Natural killer cell treated with Interleukin-12 subunit alpha and Interleukin-12 subunit beta and Interleukin-15 and Interleukin-18, amount 100 ng/mL, for 72 hours (primary cell): ENCODE measurements around the gene CCDC159. TPM values are rescaled to one million over a fixed set of nuclear protein-coding genes. Genes with fewer than 3 reads are reported as not detected.

Experiments used
- ATAC-seq, 2 donors: fragments of 150-1000 bp; cut with Tn5 transposase in 1 of 2; sonication (Bioruptor Pico), chemical (Tn5 transposase) in 1 of 2; 2 replicates each; pipeline ENCODE4 v1.10.0; 2021
- DNase-seq: peaks from one replicate; pipeline ENCODE4 v3.0.0; 2022; ENCODE audit warnings: low spot score
- H3K27ac Mint-ChIP-seq, 2 donors: 1 replicate in 1 of 2; 2 replicates in 1 of 2; pipeline ENCODE4 v1.8.0; 2022; ENCODE audit warnings: mixed read lengths in 2 of 2, mild to moderate bottlenecking in 1 of 2, moderate library complexity in 1 of 2
- H3K27me3 Mint-ChIP-seq, 2 donors: 1 replicate in 1 of 2; 2 replicates in 1 of 2; pipeline ENCODE4 v1.8.0; 2022; ENCODE audit warnings: mixed read lengths in 2 of 2
- H3K36me3 Mint-ChIP-seq: one replicate; pipeline ENCODE4 v1.8.0; 2022; ENCODE audit warnings: mixed read lengths
- H3K4me1 Mint-ChIP-seq, 2 donors: 1 replicate in 1 of 2; 2 replicates in 1 of 2; pipeline ENCODE4 v1.8.0; 2022; ENCODE audit warnings: low read depth in 2 of 2, mixed read lengths in 2 of 2, mild to moderate bottlenecking in 1 of 2
- H3K4me3 Mint-ChIP-seq: one replicate; pipeline ENCODE4 v1.8.0; 2022; ENCODE audit warnings: mixed read lengths
- H3K9me3 Mint-ChIP-seq: 2 replicates; pipeline ENCODE4 v1.8.0; 2022; ENCODE audit warnings: mixed read lengths
- total RNA-seq, 2 donors: library from RNA; stranded (reverse); gene quantifications; one replicate each; pipeline ENCODE4 v1.2.3, GENCODE V29; 2022

The CCDC159 gene
- total RNA-seq, 2 donors from 2014 or later: 26.5 to 37.8 TPM

DNA sequence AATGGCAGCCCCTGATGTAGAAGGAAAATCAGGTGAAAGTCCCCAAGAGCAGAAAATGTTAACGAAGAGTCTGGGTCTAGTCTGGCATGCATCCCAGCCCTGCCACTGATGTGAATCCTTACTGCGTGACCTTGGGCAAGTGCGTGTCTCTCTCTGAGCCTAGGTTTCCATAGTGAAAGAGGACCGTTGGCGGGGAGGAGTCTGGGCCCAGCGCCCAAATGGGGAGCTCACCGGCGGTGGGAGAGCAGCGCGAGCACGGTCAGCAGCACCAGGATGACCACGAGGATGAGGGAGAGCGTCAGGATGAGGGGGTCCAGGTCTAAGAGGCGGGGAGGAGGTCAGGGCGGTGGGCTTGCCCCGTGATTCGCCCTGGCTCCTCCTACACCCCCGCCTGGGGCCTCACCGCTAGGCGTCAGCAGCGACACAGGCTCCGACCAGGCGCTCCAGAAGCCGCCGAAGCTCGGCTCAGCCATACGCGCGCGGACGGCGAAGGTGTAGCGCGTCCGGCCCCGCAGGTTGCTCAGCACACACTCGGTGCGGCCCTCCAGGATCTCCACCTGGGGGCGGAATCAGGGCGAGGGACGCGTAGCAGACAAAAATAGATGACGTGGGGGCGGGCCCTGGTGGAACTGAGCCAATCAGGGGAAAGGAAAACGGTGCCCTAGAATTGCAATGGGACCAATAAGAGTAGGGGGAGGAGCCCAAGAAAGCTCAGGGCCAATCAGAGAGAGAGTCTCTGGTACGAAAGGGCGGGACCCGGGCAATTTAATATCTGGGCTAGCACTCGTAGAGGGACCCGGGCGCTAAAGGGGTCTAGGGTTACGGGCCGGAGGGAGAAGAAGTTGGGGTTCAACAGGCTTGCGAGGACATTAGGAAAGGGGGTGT is 34.6 kb downstream of the CCDC159 start:
- DNase-seq (peak; percentile 96), ATAC-seq (peak; percentile 91 to 93)
- Mint-ChIP-seq H3K27ac (peak overlapping the region; percentile 89 to 90), H3K4me3 (peak overlapping the region; percentile 92), H3K9me3 (no peaks in the 10 kb centered on the region), H3K36me3 (peaks cover 5% of the 10 kb centered on the region), H3K27me3 (no peaks in the 10 kb centered on the region), H3K4me1 (peaks cover 28 to 33% of the 10 kb centered on the region in 2 donors)

GRCh38 chr19:11382898-11383705 is 36.8 kb downstream of the CCDC159 start:
- H3K27me3 Mint-ChIP-seq: no peaks in the 10 kb centered on the region
- peak overlapping the region; percentile 69 for H3K4me3 Mint-ChIP-seq
- H3K4me1 Mint-ChIP-seq: peaks cover 23 to 24% of the 10 kb centered on the region in 2 donors
- no peaks in the 10 kb centered on the region for H3K36me3 Mint-ChIP-seq
- ATAC-seq (no peak), DNase-seq (no peak)
- no peaks in the 10 kb centered on the region for H3K9me3 Mint-ChIP-seq
- peak overlapping the region in 1 of 2 donors; percentile 43 for H3K27ac Mint-ChIP-seq

DNA sequence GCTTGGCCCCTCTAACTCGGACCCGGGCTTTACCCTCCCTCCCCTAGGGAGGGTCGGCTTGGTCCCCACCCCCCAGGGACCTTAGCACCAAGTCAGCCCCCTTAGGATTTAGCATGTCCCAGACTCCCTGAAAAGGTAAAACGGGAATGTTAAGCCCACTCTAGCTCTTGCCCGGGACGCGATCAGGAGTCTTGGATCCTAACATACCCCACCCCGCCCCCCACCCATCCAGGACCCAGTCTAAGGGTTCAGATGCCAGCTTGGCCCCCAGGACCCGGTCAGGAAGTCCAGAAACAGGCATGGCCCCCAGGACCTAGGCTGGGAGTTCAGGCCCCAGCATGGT is 37.4 kb downstream of the CCDC159 start:
- Mint-ChIP-seq H3K4me3 (no peak overlapping the region), H3K4me1 (peaks cover 23 to 24% of the 10 kb centered on the region in 2 donors), H3K27ac (no peak overlapping the region), H3K9me3 (no peaks in the 10 kb centered on the region), H3K27me3 (no peaks in the 10 kb centered on the region), H3K36me3 (no peaks in the 10 kb centered on the region)
- DNase-seq: no peak
- ATAC-seq: no peak

DNA sequence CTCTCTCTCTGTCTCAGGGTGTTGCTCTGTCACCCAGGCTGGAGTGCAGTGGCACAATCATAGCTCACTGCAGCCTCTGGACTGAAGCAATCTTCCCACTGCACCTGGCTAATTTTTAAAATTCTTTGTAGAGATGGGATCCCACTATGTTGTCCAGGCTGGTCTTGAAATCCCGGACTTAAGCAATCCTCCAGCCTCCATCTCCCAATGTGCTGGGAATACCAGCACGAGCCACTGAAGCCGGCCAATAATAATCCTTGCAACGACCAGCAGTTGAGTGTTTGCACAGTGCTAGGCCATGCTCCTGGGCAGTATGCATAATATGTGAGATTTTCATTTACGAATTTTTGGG is 38.4 kb downstream of the CCDC159 start:
- peaks cover 23% of the 10 kb centered on the region in 2 donors for H3K4me1 Mint-ChIP-seq
- no peak overlapping the region for H3K4me3 Mint-ChIP-seq
- DNase-seq (no peak), ATAC-seq (no peak)
- H3K27ac Mint-ChIP-seq: no peak overlapping the region
- no peaks in the 10 kb centered on the region for H3K9me3 Mint-ChIP-seq
- no peaks in the 10 kb centered on the region for H3K36me3 Mint-ChIP-seq
- H3K27me3 Mint-ChIP-seq: no peaks in the 10 kb centered on the region

DNA sequence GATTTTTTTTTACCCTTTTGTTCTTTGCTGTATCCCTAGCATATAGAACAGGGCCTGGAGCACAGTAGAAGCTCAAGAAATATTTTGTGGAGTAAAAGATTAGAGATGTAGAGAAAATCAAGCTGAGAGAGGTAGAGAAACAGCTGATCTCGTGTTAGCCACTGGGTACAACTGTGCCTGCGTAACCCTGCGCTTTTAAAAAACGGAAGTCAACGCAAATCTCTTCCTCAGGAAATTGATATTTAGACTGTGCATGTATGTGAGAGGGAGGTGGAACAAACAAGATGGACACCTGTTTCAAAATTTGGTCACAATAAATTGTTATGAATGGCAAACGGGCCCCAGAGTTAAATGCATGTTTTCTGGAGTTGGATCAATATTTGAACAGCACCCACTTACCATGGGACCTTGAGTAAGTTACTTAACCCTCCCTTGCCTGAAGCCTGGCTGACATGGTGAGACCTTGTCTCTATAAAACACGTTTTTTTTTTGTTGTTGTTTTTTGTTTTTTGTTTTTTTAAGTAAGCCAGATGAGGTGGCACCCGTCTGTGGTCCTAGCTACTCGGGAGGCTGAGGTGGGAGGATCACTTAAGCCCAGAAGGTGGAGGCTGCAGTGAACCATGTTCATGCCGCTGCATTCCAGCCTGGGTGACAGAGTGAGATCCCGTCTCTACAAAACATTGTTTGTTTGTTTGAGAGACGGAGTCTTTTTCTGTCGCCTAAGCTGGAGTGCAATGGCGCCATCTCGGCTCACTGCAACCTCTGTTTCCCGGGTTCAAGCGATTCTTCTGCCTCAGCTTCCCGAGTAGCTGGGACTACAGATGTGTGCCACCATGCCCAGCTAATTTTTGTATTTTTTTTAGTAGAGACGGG is 41.1 kb downstream of the CCDC159 start:
- Mint-ChIP-seq H3K4me3 (no peak overlapping the region), H3K4me1 (peaks cover 6 to 7% of the 10 kb centered on the region in 2 donors), H3K9me3 (no peaks in the 10 kb centered on the region), H3K36me3 (no peaks in the 10 kb centered on the region), H3K27ac (no peak overlapping the region), H3K27me3 (no peaks in the 10 kb centered on the region)
- DNase-seq (no peak), ATAC-seq (no peak)

DNA sequence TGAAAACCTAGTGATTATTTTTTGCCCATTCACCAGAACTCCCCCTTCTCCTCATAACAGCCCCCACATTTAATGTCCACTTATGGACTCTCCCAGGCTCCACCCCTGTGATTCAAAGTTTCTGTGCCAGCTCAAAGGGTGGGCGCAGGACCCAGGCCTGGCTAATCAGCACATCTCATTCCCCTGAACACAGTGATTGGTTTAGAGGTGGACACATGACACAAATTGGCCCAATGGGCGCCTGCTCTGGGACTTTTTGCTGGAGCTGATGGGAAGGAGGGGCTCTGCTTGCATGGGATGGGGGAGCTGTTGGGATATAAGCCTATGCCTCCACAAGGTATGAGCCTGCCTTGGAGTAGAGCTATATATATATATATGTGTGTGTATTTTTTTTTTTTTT is 44.0 kb downstream of the CCDC159 start:
- ATAC-seq: no peak
- Mint-ChIP-seq H3K4me3 (no peak overlapping the region), H3K27ac (no peak overlapping the region), H3K27me3 (peaks cover 4 to 10% of the 10 kb centered on the region in 2 donors), H3K4me1 (no peaks in the 10 kb centered on the region), H3K36me3 (no peaks in the 10 kb centered on the region), H3K9me3 (no peaks in the 10 kb centered on the region)
- DNase-seq: no peak

GRCh38 chr19:11390933-11391680 is 44.8 kb downstream of the CCDC159 start:
- no peak overlapping the region for H3K27ac Mint-ChIP-seq
- H3K4me3 Mint-ChIP-seq: no peak overlapping the region
- no peaks in the 10 kb centered on the region for H3K9me3 Mint-ChIP-seq
- DNase-seq (no peak), ATAC-seq (no peak)
- no peaks in the 10 kb centered on the region for H3K36me3 Mint-ChIP-seq
- H3K4me1 Mint-ChIP-seq: no peaks in the 10 kb centered on the region
- peaks cover 5 to 13% of the 10 kb centered on the region in 2 donors for H3K27me3 Mint-ChIP-seq

GRCh38 chr19:11397089-11397610 is 50.8 kb downstream of the CCDC159 start:
- peak; percentile 60 for DNase-seq
- Mint-ChIP-seq H3K36me3 (no peaks in the 10 kb centered on the region), H3K4me1 (no peaks in the 10 kb centered on the region), H3K4me3 (no peak overlapping the region), H3K27ac (no peak overlapping the region), H3K27me3 (peaks cover 11 to 13% of the 10 kb centered on the region in 2 donors), H3K9me3 (no peaks in the 10 kb centered on the region)
- ATAC-seq: peak in 1 of 2 donors; percentile 24

- H3K27ac Mint-ChIP-seq: no peak overlapping the region
- H3K4me3 Mint-ChIP-seq: no peak overlapping the region
- H3K9me3 Mint-ChIP-seq: no peaks in the 10 kb centered on the region
- DNase-seq: peak; percentile 41
- ATAC-seq: peak in 1 of 2 donors; percentile 40
- no peaks in the 10 kb centered on the region for H3K36me3 Mint-ChIP-seq
- no peaks in the 10 kb centered on the region for H3K4me1 Mint-ChIP-seq
- peaks cover 8 to 11% of the 10 kb centered on the region in 2 donors for H3K27me3 Mint-ChIP-seq
These were observed 53.3 kb downstream of the CCDC159 start for GRCh38 chr19:11399667-11400066.

DNA sequence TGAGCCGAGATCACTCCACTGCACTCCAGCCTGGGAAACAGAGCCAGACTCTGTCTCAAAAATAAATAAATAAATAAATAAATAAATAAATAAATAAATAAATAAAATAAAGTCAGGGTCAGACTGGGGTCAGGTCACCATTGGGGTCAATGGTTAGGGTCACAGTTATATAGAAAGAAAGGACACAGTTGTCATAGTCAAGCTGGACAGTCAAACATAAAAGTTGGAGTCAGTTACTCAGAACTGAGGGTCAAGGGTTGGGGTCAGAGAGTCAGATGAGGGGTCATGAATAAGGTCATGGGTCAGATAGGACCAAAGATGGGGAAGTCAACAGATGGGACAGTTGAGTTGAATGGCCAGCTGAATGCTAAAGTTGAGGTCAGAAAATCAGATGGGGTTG is 54.5 kb downstream of the CCDC159 start:
- DNase-seq (no peak), ATAC-seq (no peak)
- Mint-ChIP-seq H3K9me3 (no peaks in the 10 kb centered on the region), H3K36me3 (no peaks in the 10 kb centered on the region), H3K4me3 (no peak overlapping the region), H3K4me1 (no peaks in the 10 kb centered on the region), H3K27ac (no peak overlapping the region), H3K27me3 (peaks cover 0 to 6% of the 10 kb centered on the region in 2 donors)

DNA sequence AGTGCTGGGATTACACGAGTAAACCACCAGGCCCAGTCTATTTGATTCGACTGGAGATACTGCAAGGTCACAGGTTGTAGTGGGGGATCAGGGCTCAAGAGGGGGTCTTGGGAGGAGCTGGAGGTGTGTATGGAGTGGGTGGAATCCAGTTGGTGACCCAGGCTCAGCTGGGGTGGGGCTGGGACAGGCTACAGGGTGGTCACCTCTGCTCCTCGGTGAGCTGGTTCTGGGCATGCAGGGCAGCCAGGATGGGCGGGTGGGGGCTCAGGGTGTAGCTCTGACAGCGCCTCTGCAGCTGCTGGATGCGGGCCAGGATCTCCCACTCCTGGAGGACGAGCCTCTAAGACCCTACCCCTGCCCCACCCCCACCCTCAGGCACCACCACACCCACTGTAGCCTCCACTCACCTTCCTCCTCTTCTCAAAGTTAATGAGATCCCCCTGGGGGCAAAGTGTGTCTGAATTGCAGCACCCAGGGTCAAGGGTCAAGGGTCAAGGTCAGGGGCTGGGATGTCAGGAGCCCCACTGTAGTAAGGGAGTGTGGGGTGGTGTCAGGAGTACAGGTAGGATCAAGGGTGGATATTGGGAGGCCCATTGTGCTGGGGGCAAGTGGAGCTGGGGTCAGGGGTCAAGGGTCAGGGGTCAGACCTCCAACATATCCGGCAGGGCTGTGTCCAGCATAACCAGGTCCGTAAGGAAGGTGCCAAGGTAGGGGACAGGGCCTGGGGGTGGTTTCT is 55.7 kb downstream of the CCDC159 start:
- H3K27me3 Mint-ChIP-seq: peaks cover 0 to 6% of the 10 kb centered on the region in 2 donors
- DNase-seq (peak; percentile 58), ATAC-seq (no peak)
- H3K4me1 Mint-ChIP-seq: no peaks in the 10 kb centered on the region
- no peaks in the 10 kb centered on the region for H3K9me3 Mint-ChIP-seq
- H3K27ac Mint-ChIP-seq: no peak overlapping the region
- H3K4me3 Mint-ChIP-seq: no peak overlapping the region
- no peaks in the 10 kb centered on the region for H3K36me3 Mint-ChIP-seq
